Thyroid gland (tissue), 4 donors: Measurements from ENCODE around the gene SMIM43. TPM values are rescaled to one million over a fixed set of nuclear protein-coding genes. Genes with fewer than 3 reads are reported as not detected.

ENCODE experiments used
- DNase-seq, 2 donors: peaks; one replicate each; pipeline ENCODE4 v3.0.0-alpha.2; 2019
- H3K27ac ChIP-seq, 3 donors: fragments of 200-600 bp; sonication (generic); 1 replicate in 2 of 3; 2 replicates in 1 of 3; pipeline ENCODE4 v1.5.1; 2016 to 2019; ENCODE audit warnings: mild to moderate bottlenecking in 1 of 3, moderate library complexity in 1 of 3
- H3K27me3 ChIP-seq: fragments of 200-600 bp; sonication (generic); one replicate; pipeline ENCODE4 v1.5.1; 2019
- H3K36me3 ChIP-seq, 2 donors: fragments of 200-600 bp; sonication (generic); one replicate each; pipeline ENCODE4 v1.5.1; 2016 to 2019
- H3K4me1 ChIP-seq, 2 donors: fragments of 200-600 bp; sonication (generic); one replicate each; pipeline ENCODE4 v1.5.1; 2017 to 2019
- H3K4me3 ChIP-seq, 3 donors: fragments of 200-600 bp; sonication (generic); replicated peaks in 1 of 3; 1 replicate in 2 of 3; 2 replicates in 1 of 3; pipeline ENCODE4 v1.5.1; 2016; ENCODE audit warnings: mild to moderate bottlenecking in 1 of 3
- H3K9me3 ChIP-seq: fragments of 200-600 bp; sonication (generic); one replicate; pipeline ENCODE4 v1.5.1; 2017
- POLR2A ChIP-seq, 2 donors: fragments of 450-650 bp; IDR thresholded peaks; one replicate each; pipeline ENCODE4 v1.6.1; 2017; ENCODE audit warnings: antibody characterized with exemption in 2 of 2, mild to moderate bottlenecking in 2 of 2, moderate library complexity in 1 of 2
- WGBS, 2 donors: methylation state at CpG; one replicate each; pipeline ENCODE4 v1.1.5; 2017; 5-methylcytosine and 5-hydroxymethylcytosine counted together
- intact Hi-C: fragments of 100-400 bp; cut with DNase I; formaldehyde crosslinking; loops from one replicate; pipeline ENCODE4 v1.15.1; 2023
- total RNA-seq, 4 donors: library from RNA; depleted of rRNA; stranded (reverse); fragments of >200 nt; gene quantifications; one replicate each; pipeline ENCODE4 v1.2.3, GENCODE V29; 2016
- TF ChIP-seq, protein P1 (sequence below), 6 experiments: fragments of 200-600 bp in 3 of 6; fragments of 450-650 bp in 3 of 6; sonication (generic) in 3 of 6; IDR thresholded peaks; one replicate each; pipeline ENCODE4 v1.5.1; 2016 to 2019; ENCODE audit warnings: antibody characterized with exemption in 6 of 6, mild to moderate bottlenecking in 2 of 6, inconsistent platforms in 1 of 6, moderate library complexity in 1 of 6

The SMIM43 gene
- total RNA-seq, 4 donors from 2014 or later: not detected

- intact Hi-C loops: no loop called here
- TF ChIP-seq, protein P1, sequence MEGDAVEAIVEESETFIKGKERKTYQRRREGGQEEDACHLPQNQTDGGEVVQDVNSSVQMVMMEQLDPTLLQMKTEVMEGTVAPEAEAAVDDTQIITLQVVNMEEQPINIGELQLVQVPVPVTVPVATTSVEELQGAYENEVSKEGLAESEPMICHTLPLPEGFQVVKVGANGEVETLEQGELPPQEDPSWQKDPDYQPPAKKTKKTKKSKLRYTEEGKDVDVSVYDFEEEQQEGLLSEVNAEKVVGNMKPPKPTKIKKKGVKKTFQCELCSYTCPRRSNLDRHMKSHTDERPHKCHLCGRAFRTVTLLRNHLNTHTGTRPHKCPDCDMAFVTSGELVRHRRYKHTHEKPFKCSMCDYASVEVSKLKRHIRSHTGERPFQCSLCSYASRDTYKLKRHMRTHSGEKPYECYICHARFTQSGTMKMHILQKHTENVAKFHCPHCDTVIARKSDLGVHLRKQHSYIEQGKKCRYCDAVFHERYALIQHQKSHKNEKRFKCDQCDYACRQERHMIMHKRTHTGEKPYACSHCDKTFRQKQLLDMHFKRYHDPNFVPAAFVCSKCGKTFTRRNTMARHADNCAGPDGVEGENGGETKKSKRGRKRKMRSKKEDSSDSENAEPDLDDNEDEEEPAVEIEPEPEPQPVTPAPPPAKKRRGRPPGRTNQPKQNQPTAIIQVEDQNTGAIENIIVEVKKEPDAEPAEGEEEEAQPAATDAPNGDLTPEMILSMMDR (IDR thresholded peaks at IDR 0.05): no peak
- TF ChIP-seq POLR2A (IDR thresholded peaks at IDR 0.05): no peak
- DNase-seq: no peak
- WGBS, 2 donors: 50 to 61% methylated on average over 1 of the region's 1 CpG
- H3K4me1 ChIP-seq: no peaks in the 10 kb centered on the region
- no peak overlapping the region for H3K27ac ChIP-seq
- H3K4me3 ChIP-seq: no peak overlapping the region
- no peaks in the 10 kb centered on the region for H3K36me3 ChIP-seq
- H3K27me3 ChIP-seq: no peaks in the 10 kb centered on the region
- no peaks in the 10 kb centered on the region for H3K9me3 ChIP-seq
These were observed 44.9 kb downstream of the SMIM43 start for GRCh38 chr4:121720109-121720508.

- Histone ChIP-seq H3K27me3 (no peaks in the 10 kb centered on the region), H3K36me3 (no peaks in the 10 kb centered on the region), H3K4me3 (no peak overlapping the region), H3K27ac (no peak overlapping the region), H3K9me3 (no peaks in the 10 kb centered on the region), H3K4me1 (no peaks in the 10 kb centered on the region)
- WGBS, 2 donors: 60 to 62% methylated on average over 4 of the region's 4 CpGs
- no peak for DNase-seq
- intact Hi-C loops: no loop called here
- TF ChIP-seq, protein P1 (IDR thresholded peaks at IDR 0.05): no peak
- no peak for TF ChIP-seq POLR2A (IDR thresholded peaks at IDR 0.05)
These were observed 47.2 kb downstream of the SMIM43 start for GRCh38 chr4:121717680-121718237.

DNA sequence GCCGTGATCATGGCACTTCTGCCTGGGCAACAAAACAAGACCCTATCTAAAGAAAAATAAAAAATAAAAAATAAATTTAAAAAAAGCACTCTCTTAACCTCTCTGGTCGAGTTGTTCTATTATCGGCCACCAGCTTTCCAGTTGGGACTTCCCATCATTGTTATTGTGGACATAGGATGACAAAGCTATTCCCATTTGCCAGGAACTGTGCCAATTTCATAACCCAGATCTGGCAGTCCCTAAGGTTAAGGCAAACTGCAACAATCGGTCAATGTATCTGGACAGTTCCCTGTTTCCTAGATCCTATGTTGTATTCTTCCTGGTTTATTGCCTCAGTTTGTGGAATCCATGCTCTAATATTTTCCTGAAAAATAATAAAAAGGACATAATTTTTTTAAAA is 50.4 kb downstream of the SMIM43 start:
- Histone ChIP-seq H3K9me3 (no peaks in the 10 kb centered on the region), H3K27me3 (no peaks in the 10 kb centered on the region), H3K4me1 (no peaks in the 10 kb centered on the region), H3K36me3 (no peaks in the 10 kb centered on the region), H3K27ac (no peak overlapping the region), H3K4me3 (no peak overlapping the region)
- DNase-seq: no peak
- intact Hi-C loops: no loop called here
- 74 to 79% methylated on average over 4 of the region's 4 CpGs for WGBS, 2 donors
- TF ChIP-seq, protein P1 (IDR thresholded peaks at IDR 0.05): no peak
- TF ChIP-seq POLR2A (IDR thresholded peaks at IDR 0.05): no peak

DNA sequence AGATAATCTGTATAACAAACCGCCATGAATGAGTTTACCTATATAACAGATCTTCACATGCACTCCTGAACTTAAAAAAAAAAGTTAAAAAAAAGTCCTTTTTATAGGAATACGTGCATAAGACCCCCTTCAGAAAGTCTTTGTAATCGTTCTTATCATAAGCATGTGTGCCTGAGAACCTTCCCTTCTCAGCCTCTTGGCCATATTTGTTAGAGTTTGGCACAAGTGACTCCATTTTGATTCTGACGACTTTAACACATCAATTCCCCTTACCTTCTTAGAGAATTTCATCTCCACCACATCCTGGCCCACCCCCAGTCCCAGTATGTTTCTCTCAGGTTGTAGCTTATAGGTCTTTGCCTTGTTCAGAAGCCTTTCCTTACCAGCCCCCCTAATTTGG is 52.2 kb downstream of the SMIM43 start:
- no peaks in the 10 kb centered on the region for H3K4me1 ChIP-seq
- H3K4me3 ChIP-seq: no peak overlapping the region
- no peak for TF ChIP-seq POLR2A (IDR thresholded peaks at IDR 0.05)
- TF ChIP-seq, protein P1 (IDR thresholded peaks at IDR 0.05): no peak
- DNase-seq: no peak
- WGBS, 2 donors: 87 to 91% methylated on average over 4 of the region's 4 CpGs
- no peaks in the 10 kb centered on the region for H3K27me3 ChIP-seq
- H3K9me3 ChIP-seq: no peaks in the 10 kb centered on the region
- no peak overlapping the region for H3K27ac ChIP-seq
- no peaks in the 10 kb centered on the region for H3K36me3 ChIP-seq
- intact Hi-C loops: no loop called here

DNA sequence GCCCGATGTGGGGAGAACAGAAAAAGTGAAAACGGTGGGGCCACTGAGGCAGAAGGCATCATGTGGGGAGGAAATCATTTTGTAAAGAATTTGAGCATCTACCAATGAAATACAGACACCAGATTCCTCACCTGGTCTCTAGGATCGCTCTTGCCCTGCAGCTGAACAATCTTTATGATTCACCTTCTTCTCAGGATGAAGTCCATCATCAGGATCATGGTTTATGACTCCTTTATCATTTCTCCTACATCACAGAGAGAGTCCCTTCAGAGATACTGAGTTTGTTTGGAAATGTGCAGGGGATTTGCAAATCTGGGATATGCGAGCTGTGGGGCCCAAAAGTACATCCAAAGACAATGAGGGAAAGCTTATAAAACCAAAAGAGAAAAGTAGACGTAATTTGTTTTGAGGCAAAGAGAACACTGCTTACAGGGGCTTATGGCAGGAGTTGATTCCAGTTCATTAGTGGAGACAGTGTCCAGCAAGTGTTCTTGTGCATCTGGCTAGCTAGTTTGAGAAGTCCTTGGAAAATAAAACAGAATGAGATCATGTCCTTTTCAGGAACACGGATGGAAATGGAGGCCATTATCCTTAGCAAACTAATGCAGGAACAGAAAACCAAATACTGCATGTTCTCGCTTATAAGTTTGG is 52.8 kb downstream of the SMIM43 start:
- no peak for TF ChIP-seq POLR2A (IDR thresholded peaks at IDR 0.05)
- TF ChIP-seq, protein P1 (IDR thresholded peaks at IDR 0.05): no peak
- Histone ChIP-seq H3K36me3 (no peaks in the 10 kb centered on the region), H3K4me1 (no peaks in the 10 kb centered on the region), H3K4me3 (no peak overlapping the region), H3K27me3 (no peaks in the 10 kb centered on the region), H3K27ac (peak overlapping the region in 1 of 3 donors; percentile 27), H3K9me3 (no peaks in the 10 kb centered on the region)
- WGBS, 2 donors: 63 to 66% methylated on average over 7 of the region's 7 CpGs
- DNase-seq: no peak
- intact Hi-C loops: no loop called here
